Endodermal cell (in vitro differentiated cells): Measurements from ENCODE around the gene KCNG1. TPM values are rescaled to one million over a fixed set of nuclear protein-coding genes. Genes with fewer than 3 reads are reported as not detected.
A peak's percentile ranks its signal among the peaks of the same experiment; 100 is the strongest.

Experiments
- DNase-seq: peaks from one replicate; pipeline ENCODE4 v3.0.0-alpha.2; 2017
- H3K27ac ChIP-seq: 2 replicates; pipeline ENCODE4 v1.5.1; 2013; ENCODE audit warnings: mild to moderate bottlenecking, low read depth, low read length, moderate library complexity
- H3K27me3 ChIP-seq: 2 replicates; pipeline ENCODE4 v1.6.1; 2013; ENCODE audit warnings: mild to moderate bottlenecking, low read length, moderate library complexity; ENCODE audit not compliant: insufficient read depth, control insufficient read depth, poor library complexity, severe bottlenecking
- H3K36me3 ChIP-seq: 2 replicates; pipeline ENCODE4 v1.7.0; 2013; ENCODE audit warnings: mild to moderate bottlenecking, low read length, moderate library complexity; ENCODE audit not compliant: control insufficient read depth, insufficient read depth
- H3K4me1 ChIP-seq: one replicate; pipeline ENCODE4 v1.7.0; 2013; ENCODE audit warnings: low read length; ENCODE audit not compliant: control insufficient read depth, insufficient read depth
- H3K4me3 ChIP-seq: 2 replicates; pipeline ENCODE4 v1.5.1; 2013; ENCODE audit warnings: mild to moderate bottlenecking, low read length, moderate library complexity
- H3K9ac ChIP-seq: 2 replicates; pipeline ENCODE4 v1.6.1; 2013; ENCODE audit warnings: mild to moderate bottlenecking, low read length, moderate library complexity; ENCODE audit not compliant: poor library complexity, severe bottlenecking; ENCODE audit errors: extremely low read depth
- H3K9me3 ChIP-seq: 2 replicates; pipeline ENCODE4 v1.6.1; 2013; ENCODE audit warnings: mild to moderate bottlenecking, low read length, moderate library complexity; ENCODE audit not compliant: control insufficient read depth
- H3K27ac Mint-ChIP-seq: 2 replicates; pipeline ENCODE4 v1.8.0; 2020; ENCODE audit warnings: mixed read lengths
- H3K27me3 Mint-ChIP-seq: 2 replicates; pipeline ENCODE4 v1.8.0; 2021; ENCODE audit warnings: mild to moderate bottlenecking, mixed read lengths; ENCODE audit not compliant: insufficient read depth
- H3K36me3 Mint-ChIP-seq: 2 replicates; pipeline ENCODE4 v1.8.0; 2020; ENCODE audit warnings: low read depth, mixed read lengths
- H3K4me1 Mint-ChIP-seq: 2 replicates; pipeline ENCODE4 v1.8.0; 2020; ENCODE audit warnings: mixed read lengths
- H3K4me3 Mint-ChIP-seq: 2 replicates; pipeline ENCODE4 v1.8.0; 2020; ENCODE audit warnings: mild to moderate bottlenecking, moderate library complexity, mixed read lengths
- H3K9me3 Mint-ChIP-seq: 2 replicates; pipeline ENCODE4 v1.8.0; 2020; ENCODE audit warnings: mild to moderate bottlenecking, mixed read lengths
- CTCF ChIP-seq: fragments of 200-600 bp; sonication (generic); conservative IDR thresholded peaks from 2 replicates; pipeline ENCODE4 v1.5.0; 2021; ENCODE audit warnings: antibody characterized with exemption, mild to moderate bottlenecking
- WGBS, 2 experiments: methylation state at CpG; one replicate each; pipeline versions ENCODE4 v1.1.5 to v1.1.7; 2013; ENCODE audit warnings: missing lambda C conversion rate in 2 of 2, mixed read lengths in 1 of 2; ENCODE audit not compliant: insufficient coverage in 1 of 2, insufficient read length in 1 of 2; 5-methylcytosine and 5-hydroxymethylcytosine counted together
- total RNA-seq, 2 donors: library from RNA; stranded (reverse); fragmentation: NEBNext Ultra II Directional in 1 of 2; extraction: Animal tissue kit (Norgen Biotek cat#: 25700) in 1 of 2; gene quantifications; 2 replicates in 1 of 2; 3 replicates in 1 of 2; pipeline ENCODE4 v1.2.1, GENCODE V29; 2021

The KCNG1 gene
- total RNA-seq, 2 donors from 2014 or later = 106 to 126 TPM

- WGBS, 2 experiments = 91 to 97% methylated on average over 5 to 9 of the region's 9 CpGs
- no peak overlapping the region for H3K4me3 ChIP-seq
- H3K9ac ChIP-seq = no peak overlapping the region
- Mint-ChIP-seq H3K36me3 (no peaks in the 10 kb centered on the region), H3K27ac (no peak overlapping the region), H3K9me3 (peaks cover 6% of the 10 kb centered on the region), H3K27me3 (no peaks in the 10 kb centered on the region), H3K4me1 (peaks cover 21% of the 10 kb centered on the region), H3K4me3 (no peak overlapping the region)
- TF ChIP-seq CTCF = no peak
- no peaks in the 10 kb centered on the region for H3K4me1 ChIP-seq
- no peak overlapping the region for H3K27ac ChIP-seq
- peaks cover 5% of the 10 kb centered on the region for H3K9me3 ChIP-seq
- DNase-seq = no peak
- no peaks in the 10 kb centered on the region for H3K27me3 ChIP-seq
- no peaks in the 10 kb centered on the region for H3K36me3 ChIP-seq
These were observed 29.0 kb downstream of the KCNG1 start for GRCh38 chr20:50993876-50994275.

GRCh38 chr20:50992733-50993457, 30.0 kb downstream of the KCNG1 start:
- no peaks in the 10 kb centered on the region for H3K27me3 Mint-ChIP-seq
- H3K4me1 Mint-ChIP-seq = peaks cover 24% of the 10 kb centered on the region
- H3K27me3 ChIP-seq = no peaks in the 10 kb centered on the region
- H3K27ac ChIP-seq = no peak overlapping the region
- WGBS, 2 experiments = 52 to 56% methylated on average over 10 to 13 of the region's 13 CpGs
- H3K4me1 ChIP-seq = no peaks in the 10 kb centered on the region
- peak; percentile 95 for DNase-seq
- no peaks in the 10 kb centered on the region for H3K36me3 ChIP-seq
- H3K4me3 ChIP-seq = no peak overlapping the region
- peak; percentile 94 for TF ChIP-seq CTCF
- no peaks in the 10 kb centered on the region for H3K36me3 Mint-ChIP-seq
- H3K27ac Mint-ChIP-seq = peak overlapping the region; percentile 78
- no peak overlapping the region for H3K9ac ChIP-seq
- peaks cover 5% of the 10 kb centered on the region for H3K9me3 ChIP-seq
- no peak overlapping the region for H3K4me3 Mint-ChIP-seq
- peaks cover 6% of the 10 kb centered on the region for H3K9me3 Mint-ChIP-seq

- no peak for TF ChIP-seq CTCF
- Mint-ChIP-seq H3K27ac (peak overlapping the region; percentile 78), H3K36me3 (no peaks in the 10 kb centered on the region), H3K27me3 (no peaks in the 10 kb centered on the region), H3K4me3 (no peak overlapping the region), H3K4me1 (peaks cover 22% of the 10 kb centered on the region), H3K9me3 (peaks cover 6% of the 10 kb centered on the region)
- Histone ChIP-seq H3K4me1 (no peaks in the 10 kb centered on the region), H3K9me3 (peaks cover 5% of the 10 kb centered on the region), H3K9ac (no peak overlapping the region), H3K27me3 (no peaks in the 10 kb centered on the region), H3K27ac (no peak overlapping the region), H3K36me3 (no peaks in the 10 kb centered on the region), H3K4me3 (no peak overlapping the region)
- 32 to 44% methylated on average over 2 to 4 of the region's 4 CpGs for WGBS, 2 experiments
- peak; percentile 81 for DNase-seq
These were observed 30.6 kb downstream of the KCNG1 start for GRCh38 chr20:50992336-50992732.
